Neural progenitor cell (in vitro differentiated cells): ENCODE measurements around the gene IL6. TPM values are rescaled to one million over a fixed set of nuclear protein-coding genes. Genes with fewer than 3 reads are reported as not detected.
"Not testable (repeated sequence)": the region's sequence is repeated elsewhere in the genome, so short reads cannot be mapped to it uniquely, and the experiment has no call there.

Source experiments
- DNase-seq: peaks from one replicate; pipeline ENCODE4 v3.0.0-alpha.2; 2016; ENCODE audit warnings: low spot score
- H2AFZ ChIP-seq: fragments of 200-600 bp; sonication (generic); replicated peaks from 2 replicates; pipeline ENCODE4 v1.6.1; 2016; ENCODE audit warnings: antibody characterized with exemption
- H3F3A ChIP-seq: fragments of 200-600 bp; sonication (generic); 2 replicates; pipeline ENCODE4 v1.6.1; 2016; ENCODE audit warnings: antibody characterized with exemption, low read depth
- H3K27ac ChIP-seq: fragments of 200-600 bp; sonication (generic); 2 replicates; pipeline ENCODE4 v1.5.1; 2016; ENCODE audit warnings: mild to moderate bottlenecking
- H3K27me3 ChIP-seq: fragments of 200-600 bp; sonication (generic); 2 replicates; pipeline ENCODE4 v1.6.1; 2016; ENCODE audit warnings: mild to moderate bottlenecking, moderate library complexity
- H3K36me3 ChIP-seq: fragments of 200-600 bp; sonication (generic); 2 replicates; pipeline ENCODE4 v1.5.1; 2016
- H3K4me1 ChIP-seq: fragments of 200-600 bp; sonication (generic); 2 replicates; pipeline ENCODE4 v1.6.1; 2016; ENCODE audit warnings: mixed run types
- H3K4me2 ChIP-seq: fragments of 200-600 bp; sonication (generic); 2 replicates; pipeline ENCODE4 v1.6.1; 2016
- H3K4me3 ChIP-seq: fragments of 200-600 bp; sonication (generic); 2 replicates; pipeline ENCODE4 v1.5.1; 2016
- H3K79me2 ChIP-seq: fragments of 200-600 bp; sonication (generic); 2 replicates; pipeline ENCODE4 v1.6.1; 2016; ENCODE audit warnings: low read depth
- H3K9ac ChIP-seq: fragments of 200-600 bp; sonication (generic); 2 replicates; pipeline ENCODE4 v1.6.1; 2016
- H3K9me3 ChIP-seq: fragments of 200-600 bp; sonication (generic); 2 replicates; pipeline ENCODE4 v1.5.1; 2016; ENCODE audit warnings: low read depth
- H4K20me1 ChIP-seq: fragments of 200-600 bp; sonication (generic); 2 replicates; pipeline ENCODE4 v1.6.1; 2016; ENCODE audit warnings: low read depth
- H3K27ac Mint-ChIP-seq: 3 replicates; pipeline ENCODE4 v1.8.0; 2021; ENCODE audit warnings: mixed read lengths
- H3K27me3 Mint-ChIP-seq: 2 replicates; pipeline ENCODE4 v1.8.0; 2022; ENCODE audit warnings: low read depth, mild to moderate bottlenecking, inconsistent platforms, moderate library complexity, mixed read lengths; ENCODE audit not compliant: insufficient read depth
- H3K36me3 Mint-ChIP-seq: 3 replicates; pipeline ENCODE4 v1.8.0; 2021; ENCODE audit warnings: mixed read lengths
- H3K4me1 Mint-ChIP-seq: 3 replicates; pipeline ENCODE4 v1.8.0; 2021; ENCODE audit warnings: mixed read lengths
- H3K4me3 Mint-ChIP-seq: 3 replicates; pipeline ENCODE4 v1.8.0; 2021; ENCODE audit warnings: mild to moderate bottlenecking, moderate library complexity, mixed read lengths
- H3K9me3 Mint-ChIP-seq: 3 replicates; pipeline ENCODE4 v1.8.0; 2020; ENCODE audit warnings: mixed read lengths
- EZH2 ChIP-seq: fragments of 200-600 bp; sonication (generic); IDR thresholded peaks from 2 replicates; pipeline ENCODE4 v1.6.1; 2017; ENCODE audit warnings: antibody characterized with exemption, mild to moderate bottlenecking, moderate library complexity
- EZH2phosphoT487 ChIP-seq: fragments of 200-600 bp; sonication (generic); IDR thresholded peaks from 2 replicates; pipeline ENCODE4 v1.6.1; 2017; ENCODE audit warnings: antibody characterized with exemption
- total RNA-seq: library from RNA; depleted of rRNA; stranded (reverse); fragments of >200 nt; gene quantifications from 2 replicates; pipeline ENCODE4 v1.2.3, GENCODE V29; 2015; ENCODE audit warnings: low replicate concordance
- TF ChIP-seq, protein P1 (sequence below): fragments of 200-600 bp; sonication (generic); IDR thresholded peaks from 2 replicates; pipeline ENCODE4 v1.5.1; 2017; ENCODE audit warnings: antibody characterized with exemption, mild to moderate bottlenecking

IL6 gene
- total RNA-seq, 1 donor from 2014 or later = not detected

DNA sequence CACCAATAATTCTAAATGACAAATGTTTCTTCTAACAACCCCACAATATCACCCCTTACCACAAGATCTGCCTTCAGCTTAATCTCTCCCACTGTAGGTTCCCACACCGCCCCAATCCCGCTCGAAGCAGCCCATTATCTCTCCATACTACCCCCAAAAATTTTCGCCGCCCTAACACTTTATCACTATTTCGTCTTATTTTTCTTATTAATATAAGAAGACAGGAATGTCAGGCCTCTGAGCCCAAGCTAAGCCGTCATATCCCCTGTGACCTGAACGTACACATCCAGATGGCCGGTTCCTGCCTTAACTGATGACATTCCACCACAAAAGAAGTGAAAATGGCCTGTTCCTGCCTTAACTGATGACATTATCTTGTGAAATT lies 18.3 kb upstream of the IL6 start:
- not testable (repeated sequence) for H3K4me1 Mint-ChIP-seq, H3K27ac ChIP-seq

DNA sequence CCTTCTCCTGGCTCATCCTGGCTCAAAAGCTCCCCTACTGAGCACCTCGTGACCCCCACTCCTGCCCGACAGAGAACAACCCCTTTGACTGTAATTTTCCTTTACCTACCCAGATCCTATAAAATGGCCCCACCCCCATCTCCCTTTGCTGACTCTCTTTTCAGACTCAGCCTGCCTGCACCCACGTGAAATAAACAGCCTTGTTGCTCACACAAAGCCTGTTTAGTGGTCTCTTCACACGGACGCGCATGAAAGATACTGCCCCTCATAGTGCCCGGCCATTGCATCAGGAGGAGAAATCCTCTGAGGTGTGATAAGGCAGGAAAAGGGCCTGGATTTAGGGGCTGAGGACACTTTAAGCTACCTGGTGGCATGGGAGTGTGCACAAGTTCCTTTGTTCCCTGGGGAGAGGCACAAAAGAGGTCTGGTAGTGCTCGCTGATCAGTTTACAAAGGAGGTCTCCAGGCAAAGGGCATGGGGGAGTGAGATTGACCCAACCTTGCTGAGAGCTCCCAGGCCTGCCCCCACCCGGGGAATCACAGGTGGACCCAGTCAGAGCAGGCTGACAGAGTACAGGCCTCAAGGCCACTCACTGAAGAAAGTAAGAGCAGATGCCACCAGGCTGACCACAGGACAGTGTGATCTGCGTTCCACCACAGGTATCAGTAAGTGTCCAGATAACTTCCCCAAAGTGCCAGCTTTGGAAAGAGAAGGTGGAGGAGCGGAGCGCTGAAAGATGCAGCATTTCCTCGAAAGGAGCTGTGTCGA lies 17.8 kb upstream of the IL6 start:
- not testable (repeated sequence) for H4K20me1 ChIP-seq, H3K36me3 ChIP-seq, H3K27me3 ChIP-seq, H3K36me3 Mint-ChIP-seq, H3K4me3 Mint-ChIP-seq, H2AFZ ChIP-seq, H3F3A ChIP-seq, H3K27ac ChIP-seq, H3K27me3 Mint-ChIP-seq, H3K79me2 ChIP-seq, H3K9ac ChIP-seq, H3K4me3 ChIP-seq, H3K9me3 Mint-ChIP-seq, H3K4me1 Mint-ChIP-seq, H3K27ac Mint-ChIP-seq, H3K9me3 ChIP-seq
- DNase-seq = peak; percentile 20
- Histone ChIP-seq H3K4me2 (peak overlapping the region; percentile 49), H3K4me1 (peaks cover 12% of the 10 kb centered on the region)

More for the DNA sequence above, 18.3 kb upstream of the IL6 start:
- not testable (repeated sequence) for H3K36me3 ChIP-seq, H3K27ac Mint-ChIP-seq, H4K20me1 ChIP-seq, H3K4me3 Mint-ChIP-seq, H3K36me3 Mint-ChIP-seq, H3K4me1 ChIP-seq, H3K4me3 ChIP-seq, H3K9ac ChIP-seq, H3K79me2 ChIP-seq, H3K9me3 Mint-ChIP-seq, H3K9me3 ChIP-seq, H3K27me3 Mint-ChIP-seq, H3K4me2 ChIP-seq, H2AFZ ChIP-seq, H3F3A ChIP-seq, DNase-seq, H3K27me3 ChIP-seq

DNA sequence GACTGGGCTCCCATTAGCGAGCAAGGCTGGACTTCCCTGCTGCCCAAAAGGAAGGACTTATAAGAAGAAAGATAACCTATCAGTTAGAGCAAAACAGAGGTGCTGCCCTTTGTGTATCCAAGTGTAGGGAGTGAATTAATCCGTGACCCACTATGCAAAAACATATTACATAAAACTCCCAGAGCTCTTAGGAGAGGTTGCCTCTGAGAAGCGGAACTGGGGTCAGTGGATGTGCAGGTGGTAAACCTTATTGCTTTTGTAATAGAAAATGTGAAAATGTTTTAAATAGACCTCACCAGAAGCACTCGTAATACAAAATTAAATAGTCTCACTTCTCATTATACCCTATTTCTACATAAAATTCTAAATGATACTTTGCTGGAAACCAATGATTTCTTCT lies 17.1 kb upstream of the IL6 start:
- peak overlapping the region; percentile 49 for H3K4me2 ChIP-seq
- no peak for DNase-seq
- H3K9me3 ChIP-seq = no peaks in the 10 kb centered on the region
- no peaks in the 10 kb centered on the region for H3K27me3 ChIP-seq
- no peak overlapping the region for H3K4me3 ChIP-seq
- Mint-ChIP-seq H3K9me3 (no peaks in the 10 kb centered on the region), H3K36me3 (no peaks in the 10 kb centered on the region), H3K4me3 (no peak overlapping the region), H3K27ac (no peak overlapping the region), H3K4me1 (peaks cover 7% of the 10 kb centered on the region), H3K27me3 (no peaks in the 10 kb centered on the region)
- no peaks in the 10 kb centered on the region for H3K79me2 ChIP-seq
- no peak overlapping the region for H3K27ac ChIP-seq
- TF ChIP-seq EZH2 (no peak), EZH2phosphoT487 (no peak)
- TF ChIP-seq, protein P1, sequence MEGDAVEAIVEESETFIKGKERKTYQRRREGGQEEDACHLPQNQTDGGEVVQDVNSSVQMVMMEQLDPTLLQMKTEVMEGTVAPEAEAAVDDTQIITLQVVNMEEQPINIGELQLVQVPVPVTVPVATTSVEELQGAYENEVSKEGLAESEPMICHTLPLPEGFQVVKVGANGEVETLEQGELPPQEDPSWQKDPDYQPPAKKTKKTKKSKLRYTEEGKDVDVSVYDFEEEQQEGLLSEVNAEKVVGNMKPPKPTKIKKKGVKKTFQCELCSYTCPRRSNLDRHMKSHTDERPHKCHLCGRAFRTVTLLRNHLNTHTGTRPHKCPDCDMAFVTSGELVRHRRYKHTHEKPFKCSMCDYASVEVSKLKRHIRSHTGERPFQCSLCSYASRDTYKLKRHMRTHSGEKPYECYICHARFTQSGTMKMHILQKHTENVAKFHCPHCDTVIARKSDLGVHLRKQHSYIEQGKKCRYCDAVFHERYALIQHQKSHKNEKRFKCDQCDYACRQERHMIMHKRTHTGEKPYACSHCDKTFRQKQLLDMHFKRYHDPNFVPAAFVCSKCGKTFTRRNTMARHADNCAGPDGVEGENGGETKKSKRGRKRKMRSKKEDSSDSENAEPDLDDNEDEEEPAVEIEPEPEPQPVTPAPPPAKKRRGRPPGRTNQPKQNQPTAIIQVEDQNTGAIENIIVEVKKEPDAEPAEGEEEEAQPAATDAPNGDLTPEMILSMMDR = no peak
- peaks cover 5% of the 10 kb centered on the region for H3F3A ChIP-seq
- H2AFZ ChIP-seq = no peak overlapping the region
- H3K9ac ChIP-seq = no peak overlapping the region
- H3K36me3 ChIP-seq = no peaks in the 10 kb centered on the region
- peaks cover 12% of the 10 kb centered on the region for H3K4me1 ChIP-seq
- H4K20me1 ChIP-seq = no peaks in the 10 kb centered on the region

DNA sequence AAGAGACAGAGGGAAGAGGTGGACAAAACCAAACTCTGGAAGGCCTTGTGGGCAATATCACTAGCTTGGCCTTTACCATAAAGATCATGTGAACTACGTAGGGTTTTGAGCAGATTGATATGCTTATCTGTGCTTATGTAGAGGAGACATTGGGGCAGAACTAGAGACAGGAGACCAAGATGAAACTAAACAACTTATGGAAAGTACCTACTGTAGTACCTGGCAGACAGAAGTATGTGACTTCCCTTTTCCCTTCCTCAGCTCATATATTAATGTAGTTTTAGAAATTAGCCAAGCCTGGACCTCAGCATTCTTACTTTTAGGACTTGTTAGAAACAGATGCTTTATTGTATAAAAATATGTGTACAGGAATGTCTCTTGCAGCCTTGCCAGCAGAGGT lies 14.0 kb upstream of the IL6 start:
- H2AFZ ChIP-seq = no peak overlapping the region
- H3K79me2 ChIP-seq = no peaks in the 10 kb centered on the region
- peaks cover 5% of the 10 kb centered on the region for H3F3A ChIP-seq
- no peak for DNase-seq
- no peaks in the 10 kb centered on the region for H3K36me3 ChIP-seq
- H3K4me1 ChIP-seq = peaks cover 17% of the 10 kb centered on the region
- no peaks in the 10 kb centered on the region for H3K27me3 ChIP-seq
- no peak overlapping the region for H3K27ac ChIP-seq
- H3K9ac ChIP-seq = no peak overlapping the region
- no peak overlapping the region for H3K27ac Mint-ChIP-seq
- H3K9me3 ChIP-seq = no peaks in the 10 kb centered on the region
- TF ChIP-seq, protein P1 = no peak
- no peak for TF ChIP-seq EZH2
- no peak for TF ChIP-seq EZH2phosphoT487
- no peak overlapping the region for H3K4me3 ChIP-seq
- H3K4me1 Mint-ChIP-seq = peaks cover 8% of the 10 kb centered on the region
- no peak overlapping the region for H3K4me2 ChIP-seq
- H3K27me3 Mint-ChIP-seq = no peaks in the 10 kb centered on the region
- H4K20me1 ChIP-seq = no peaks in the 10 kb centered on the region
- no peak overlapping the region for H3K4me3 Mint-ChIP-seq
- no peaks in the 10 kb centered on the region for H3K36me3 Mint-ChIP-seq
- H3K9me3 Mint-ChIP-seq = no peaks in the 10 kb centered on the region
